Measurements from ENCODE around the gene CASTOR2. TPM values are rescaled to one million over a fixed set of nuclear protein-coding genes. Genes with fewer than 3 reads are reported as not detected.

Gene CASTOR2
- total and polyA plus RNA-seq, 2 of the 13 experiments (the other 11 are each of a cell fraction or from before 2014, with no cell fraction given), result 7.0 to 8.7 TPM

GRCh38 chr7:75045881-75046280 is 81.4 kb downstream of the CASTOR2 start:
- Histone ChIP-seq H3K36me3 (replicated peaks in 1 of 2; ENCODE audit: control insufficient read depth in 1 of 2, insufficient read depth in 2 of 2, low read length in 2 of 2) (peaks cover 13 to 34% of the 10 kb centered on the region in 2 experiments; a peak in 4 of 5 replicates), H4K20me1 (ENCODE audit: insufficient read depth, low read length) (no peaks in the 10 kb centered on the region), H3K4me3 (replicated peaks in 1 of 3; ENCODE audit: insufficient read depth in 1 of 3, low read depth in 2 of 3, low read length in 3 of 3) (no peak overlapping the region), H3K4me1 (ENCODE audit: insufficient read depth, low read length) (peaks cover 11% of the 10 kb centered on the region; the same call in 1 of the 2 replicates), H3K4me2 (ENCODE audit: low read depth, low read length) (0 out of 2 replicates have a peak overlapping the region, but pooled peaks have one; percentile 22), H3K9me3 (ENCODE audit: low read length) (no peaks in the 10 kb centered on the region), H3K27me3 (ENCODE audit: control insufficient read depth in 1 of 2, insufficient read depth in 2 of 2, low read length in 2 of 2) (no peaks in the 10 kb centered on the region), H2AFZ (ENCODE audit: low read length) (no peak overlapping the region), H3K9ac (ENCODE audit: insufficient read depth, low read depth, low read length) (no peak overlapping the region), H3K79me2 (ENCODE audit: insufficient read depth, low read length) (no peaks in the 10 kb centered on the region), H3K27ac (ENCODE audit: extremely low read length, insufficient read depth, low read length) (no peak overlapping the region)
- ChIA-PET CTCF (ENCODE audit: low intra/inter-chr PET ratio, low total read pairs) (interaction anchor here (0.6 kb wide), 1 partner anchor 13 kb away, joined by 3 read pairs; no protein-coding TSS in a partner anchor), POLR2A (interaction anchor here (0.6 to 0.8 kb wide), 2 partner anchors 27 to 612 kb away, joined by 3 to 5 read pairs; no protein-coding TSS in a partner anchor)
- WGBS (ENCODE audit: low lambda C conversion rate), result 75% methylated on average over 13 of the region's 14 CpGs
- in situ Hi-C loops (cut with HindIII; ENCODE audit: extremely low pct_ligation_motif_present, low pct_unique_long_range_greater_than_20kb) (no loop called here), intact Hi-C loops (cut with micrococcal nuclease; ENCODE audit: unreplicated experiment) (no loop called here)
- ATAC-seq (no peak), DNase-seq (ENCODE audit: low spot score) (no peak), FAIRE-seq (no peak)
- BruUV-seq (replicated peaks), result no TSS peak
- TF ChIP-seq XRCC5 (optimal IDR thresholded peaks at IDR 0.05; ENCODE audit: low read length) (peak; percentile 7), AHDC1 (CRISPR knock-in tag; IDR thresholded peaks at IDR 0.05; ENCODE audit: borderline replicate concordance) (no peak), PREB (CRISPR knock-in tag; IDR thresholded peaks at IDR 0.05) (no peak), BCL3 (CRISPR knock-in tag; IDR thresholded peaks at IDR 0.05) (no peak), ZNF788 (CRISPR knock-in tag; IDR thresholded peaks at IDR 0.05; ENCODE audit: borderline replicate concordance) (no peak), NFKB2 (CRISPR knock-in tag; IDR thresholded peaks at IDR 0.05; ENCODE audit: borderline replicate concordance) (0 out of 2 replicates have a peak, but pooled peaks have one; percentile 18), TCF12 (IDR thresholded peaks at IDR 0.05) (no peak), TCF12 (CRISPR knock-in tag; IDR thresholded peaks at IDR 0.05) (no peak), CEBPG (CRISPR knock-in tag; IDR thresholded peaks at IDR 0.05) (no peak), NR2C2 (CRISPR knock-in tag; IDR thresholded peaks at IDR 0.05; ENCODE audit: borderline replicate concordance) (no peak), ZNF605 (CRISPR knock-in tag; IDR thresholded peaks at IDR 0.05) (no peak), ZFY (CRISPR knock-in tag; IDR thresholded peaks at IDR 0.05) (0 out of 2 replicates have a peak, but pooled peaks have one; percentile 10), DNMT3B (CRISPR knock-in tag; conservative IDR thresholded peaks at IDR 0.05) (no peak), RFX1 (IDR thresholded peaks at IDR 0.05) (no peak)

All from HepG2 (cell line).